GM21515 (cell line): ENCODE data around the gene DIP2C.

Source experiments
- ATAC-seq: cut with Tn5 transposase; IDR thresholded peaks from one replicate; pipeline ENCODE4 v1.9.1; 2021; ENCODE audit not compliant: unreplicated experiment

Gene DIP2C

GRCh38 chr10:559767-560047 lies 129.8 kb downstream of the DIP2C start:
- ATAC-seq: no peak

- ATAC-seq: no peak
These were observed 130.3 kb downstream of the DIP2C start for GRCh38 chr10:558891-559766.

- no peak for ATAC-seq
These were observed 131.1 kb downstream of the DIP2C start for GRCh38 chr10:558364-558763.

- no peak for ATAC-seq
These were observed 131.6 kb downstream of the DIP2C start for GRCh38 chr10:557792-558328.

- no peak for ATAC-seq
These were observed 132.4 kb downstream of the DIP2C start for GRCh38 chr10:556971-557637.

GRCh38 chr10:555682-556350 lies 133.7 kb downstream of the DIP2C start:
- no peak for ATAC-seq

GRCh38 chr10:555281-555680 lies 134.2 kb downstream of the DIP2C start:
- ATAC-seq: no peak

- ATAC-seq: no peak
These were observed 135.2 kb downstream of the DIP2C start for GRCh38 chr10:554182-554848.

- ATAC-seq: no peak
These were observed 136.2 kb downstream of the DIP2C start for GRCh38 chr10:553233-553632.

GRCh38 chr10:552679-553078 lies 136.8 kb downstream of the DIP2C start:
- no peak for ATAC-seq

GRCh38 chr10:551373-552252 lies 137.9 kb downstream of the DIP2C start:
- ATAC-seq: no peak

GRCh38 chr10:550665-551372 lies 138.6 kb downstream of the DIP2C start:
- no peak for ATAC-seq

GRCh38 chr10:549391-549790 lies 140.1 kb downstream of the DIP2C start:
- no peak for ATAC-seq

GRCh38 chr10:548238-548901 lies 141.1 kb downstream of the DIP2C start:
- no peak for ATAC-seq

- no peak for ATAC-seq
These were observed 141.8 kb downstream of the DIP2C start for GRCh38 chr10:547591-548081.

GRCh38 chr10:546971-547590 lies 142.4 kb downstream of the DIP2C start:
- no peak for ATAC-seq

- no peak for ATAC-seq
These were observed 143.0 kb downstream of the DIP2C start for GRCh38 chr10:546451-546850.
